ENCODE data around the gene ZFP36L2.

Gene ZFP36L2

GRCh38 chr2:43250015-43250414, 23.6 kb upstream of the ZFP36L2 start:
- H3K27ac ChIP-seq (ENCODE audit: poor library complexity, severe bottlenecking) = no peak overlapping the region
- H3K27me3 ChIP-seq (ENCODE audit: insufficient read depth, poor library complexity, severe bottlenecking) = no peaks in the 10 kb centered on the region
- ATAC-seq (ENCODE audit: low read depth) (no peak), DNase-seq (ENCODE audit: low spot score) (no peak)
- H3K9me3 ChIP-seq (ENCODE audit: severe bottlenecking) = no peaks in the 10 kb centered on the region
- no peak overlapping the region for H3K4me3 ChIP-seq (ENCODE audit: severe bottlenecking)
- H3K4me1 ChIP-seq (ENCODE audit: insufficient read depth, poor library complexity, severe bottlenecking) = no peaks in the 10 kb centered on the region
- H3K36me3 ChIP-seq (ENCODE audit: low read depth) = no peaks in the 10 kb centered on the region
- TF ChIP-seq, protein P1, sequence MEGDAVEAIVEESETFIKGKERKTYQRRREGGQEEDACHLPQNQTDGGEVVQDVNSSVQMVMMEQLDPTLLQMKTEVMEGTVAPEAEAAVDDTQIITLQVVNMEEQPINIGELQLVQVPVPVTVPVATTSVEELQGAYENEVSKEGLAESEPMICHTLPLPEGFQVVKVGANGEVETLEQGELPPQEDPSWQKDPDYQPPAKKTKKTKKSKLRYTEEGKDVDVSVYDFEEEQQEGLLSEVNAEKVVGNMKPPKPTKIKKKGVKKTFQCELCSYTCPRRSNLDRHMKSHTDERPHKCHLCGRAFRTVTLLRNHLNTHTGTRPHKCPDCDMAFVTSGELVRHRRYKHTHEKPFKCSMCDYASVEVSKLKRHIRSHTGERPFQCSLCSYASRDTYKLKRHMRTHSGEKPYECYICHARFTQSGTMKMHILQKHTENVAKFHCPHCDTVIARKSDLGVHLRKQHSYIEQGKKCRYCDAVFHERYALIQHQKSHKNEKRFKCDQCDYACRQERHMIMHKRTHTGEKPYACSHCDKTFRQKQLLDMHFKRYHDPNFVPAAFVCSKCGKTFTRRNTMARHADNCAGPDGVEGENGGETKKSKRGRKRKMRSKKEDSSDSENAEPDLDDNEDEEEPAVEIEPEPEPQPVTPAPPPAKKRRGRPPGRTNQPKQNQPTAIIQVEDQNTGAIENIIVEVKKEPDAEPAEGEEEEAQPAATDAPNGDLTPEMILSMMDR (IDR thresholded peaks at IDR 0.05; ENCODE audit: poor library complexity, severe bottlenecking) = no peak

GRCh38 chr2:43248621-43249020, 22.2 kb upstream of the ZFP36L2 start:
- H3K27ac ChIP-seq (ENCODE audit: poor library complexity, severe bottlenecking) = no peak overlapping the region
- H3K4me1 ChIP-seq (ENCODE audit: insufficient read depth, poor library complexity, severe bottlenecking) = no peaks in the 10 kb centered on the region
- no peak for DNase-seq (ENCODE audit: low spot score)
- no peaks in the 10 kb centered on the region for H3K9me3 ChIP-seq (ENCODE audit: severe bottlenecking)
- H3K36me3 ChIP-seq (ENCODE audit: low read depth) = no peaks in the 10 kb centered on the region
- H3K4me3 ChIP-seq (ENCODE audit: severe bottlenecking) = no peak overlapping the region
- TF ChIP-seq, protein P1 (IDR thresholded peaks at IDR 0.05; ENCODE audit: poor library complexity, severe bottlenecking) = no peak
- ATAC-seq (ENCODE audit: low read depth) = no peak
- H3K27me3 ChIP-seq (ENCODE audit: insufficient read depth, poor library complexity, severe bottlenecking) = no peaks in the 10 kb centered on the region

GRCh38 chr2:43246641-43247040, 20.2 kb upstream of the ZFP36L2 start:
- H3K36me3 ChIP-seq (ENCODE audit: low read depth) = no peaks in the 10 kb centered on the region
- no peak overlapping the region for H3K4me3 ChIP-seq (ENCODE audit: severe bottlenecking)
- H3K27me3 ChIP-seq (ENCODE audit: insufficient read depth, poor library complexity, severe bottlenecking) = no peaks in the 10 kb centered on the region
- no peak overlapping the region for H3K27ac ChIP-seq (ENCODE audit: poor library complexity, severe bottlenecking)
- no peaks in the 10 kb centered on the region for H3K9me3 ChIP-seq (ENCODE audit: severe bottlenecking)
- no peak for ATAC-seq (ENCODE audit: low read depth)
- no peaks in the 10 kb centered on the region for H3K4me1 ChIP-seq (ENCODE audit: insufficient read depth, poor library complexity, severe bottlenecking)
- TF ChIP-seq, protein P1 (IDR thresholded peaks at IDR 0.05; ENCODE audit: poor library complexity, severe bottlenecking) = no peak
- DNase-seq (ENCODE audit: low spot score) = no peak

GRCh38 chr2:43241558-43241957, 15.2 kb upstream of the ZFP36L2 start:
- Histone ChIP-seq H3K4me3 (ENCODE audit: severe bottlenecking) (no peak overlapping the region), H3K36me3 (ENCODE audit: low read depth) (no peaks in the 10 kb centered on the region), H3K9me3 (ENCODE audit: severe bottlenecking) (no peaks in the 10 kb centered on the region), H3K27me3 (ENCODE audit: insufficient read depth, poor library complexity, severe bottlenecking) (no peaks in the 10 kb centered on the region), H3K27ac (ENCODE audit: poor library complexity, severe bottlenecking) (no peak overlapping the region), H3K4me1 (ENCODE audit: insufficient read depth, poor library complexity, severe bottlenecking) (no peaks in the 10 kb centered on the region)
- no peak for DNase-seq (ENCODE audit: low spot score)
- TF ChIP-seq, protein P1 (IDR thresholded peaks at IDR 0.05; ENCODE audit: poor library complexity, severe bottlenecking) = no peak
- ATAC-seq (ENCODE audit: low read depth) = no peak

DNA sequence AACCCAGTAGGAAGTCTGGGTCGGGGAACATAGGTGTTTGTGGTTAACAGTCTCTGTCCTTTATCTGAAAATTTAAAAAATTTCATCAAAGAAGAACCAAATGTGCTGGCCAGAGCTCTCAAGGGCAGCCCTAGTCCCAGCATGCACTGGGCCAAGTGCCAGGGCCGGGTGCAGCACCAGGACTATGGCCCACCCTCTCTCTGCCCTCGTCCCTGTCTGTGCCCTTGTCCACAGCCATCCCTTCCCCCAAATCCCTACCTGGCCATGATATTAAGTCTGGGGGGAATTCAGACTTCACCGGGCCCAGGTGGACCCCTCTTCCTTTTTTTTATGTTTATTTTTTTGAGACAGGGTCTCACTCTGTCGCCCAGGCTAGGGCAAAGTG, 14.4 kb upstream of the ZFP36L2 start:
- no peak for ATAC-seq (ENCODE audit: low read depth)
- TF ChIP-seq, protein P1 (IDR thresholded peaks at IDR 0.05; ENCODE audit: poor library complexity, severe bottlenecking) = peak; percentile 3
- H3K36me3 ChIP-seq (ENCODE audit: low read depth) = no peaks in the 10 kb centered on the region
- H3K27ac ChIP-seq (ENCODE audit: poor library complexity, severe bottlenecking) = no peak overlapping the region
- no peaks in the 10 kb centered on the region for H3K27me3 ChIP-seq (ENCODE audit: insufficient read depth, poor library complexity, severe bottlenecking)
- H3K4me3 ChIP-seq (ENCODE audit: severe bottlenecking) = no peak overlapping the region
- H3K4me1 ChIP-seq (ENCODE audit: insufficient read depth, poor library complexity, severe bottlenecking) = no peaks in the 10 kb centered on the region
- H3K9me3 ChIP-seq (ENCODE audit: severe bottlenecking) = no peaks in the 10 kb centered on the region
- no peak for DNase-seq (ENCODE audit: low spot score)

Data from RWPE2 (cell line).